Gastrocnemius medialis (tissue), 4 donors: ENCODE data around the gene PVALB. TPM values are rescaled to one million over a fixed set of nuclear protein-coding genes. Genes with fewer than 3 reads are reported as not detected.

Experiments used
- ATAC-seq, 2 donors: fragments of 150-250 bp; one replicate each; pipeline ENCODE4 v1.9.1; 2016
- DNase-seq, 2 donors: peaks; one replicate each; pipeline ENCODE4 v3.0.0-alpha.2; 2019
- H3K27ac ChIP-seq, 4 donors: fragments of 200-600 bp; sonication (generic); 1 replicate in 1 of 4; 2 replicates in 3 of 4; pipeline ENCODE4 v1.5.1; 2016 to 2018; ENCODE audit warnings: mild to moderate bottlenecking in 2 of 4, moderate library complexity in 1 of 4
- H3K27me3 ChIP-seq, 3 donors: fragments of 200-600 bp; sonication (generic) in 2 of 3; 1 replicate in 1 of 3; 2 replicates in 2 of 3; pipeline versions ENCODE4 v1.5.1 to v1.6.0; 2016 to 2019; ENCODE audit warnings: mild to moderate bottlenecking in 1 of 3, moderate library complexity in 1 of 3
- H3K36me3 ChIP-seq, 2 donors: fragments of 200-600 bp; sonication (generic) in 1 of 2; one replicate each; pipeline ENCODE4 v1.5.1; 2017 to 2018
- H3K4me1 ChIP-seq, 2 donors: fragments of 200-600 bp; sonication (generic) in 1 of 2; one replicate each; pipeline ENCODE4 v1.5.1; 2016 to 2017; ENCODE audit warnings: mild to moderate bottlenecking in 2 of 2
- H3K4me3 ChIP-seq, 4 donors: fragments of 200-600 bp; sonication (generic) in 3 of 4; 1 replicate in 1 of 4; 2 replicates in 3 of 4; pipeline ENCODE4 v1.5.1; 2016 to 2019; ENCODE audit warnings: mild to moderate bottlenecking in 2 of 4
- H3K9me3 ChIP-seq, 3 donors: fragments of 200-600 bp; sonication (generic) in 2 of 3; 1 replicate in 1 of 3; 2 replicates in 2 of 3; pipeline ENCODE4 v1.5.1; 2016 to 2019
- POLR2A ChIP-seq, 2 donors: fragments of 450-650 bp; IDR thresholded peaks; one replicate each; pipeline ENCODE4 v1.6.1; 2017; ENCODE audit warnings: antibody characterized with exemption in 2 of 2, mild to moderate bottlenecking in 2 of 2, moderate library complexity in 2 of 2
- in situ Hi-C, 4 donors: fragments of 200-750 bp; cut with MboI; loops; one replicate each; pipeline versions ENCODE4 v1.15.0 to v1.8.0; 2017; ENCODE audit warnings: low sequenced_read_pairs in 4 of 4
- intact Hi-C: fragments of 100-400 bp; cut with DNase I; formaldehyde crosslinking; loops from one replicate; pipeline ENCODE4 v1.15.1; 2023; ENCODE audit warnings: low total_unique reads
- total RNA-seq, 4 donors: library from RNA; depleted of rRNA; stranded (reverse); fragments of >200 nt; gene quantifications; one replicate each; pipeline versions ENCODE4 v1.1.0 to v1.2.3, GENCODE V29; 2016
- TF ChIP-seq, protein P1 (sequence below), 5 experiments: fragments of 450-650 bp in 3 of 5; fragments of 200-600 bp in 2 of 5; sonication (generic) in 2 of 5; IDR thresholded peaks in 4 of 5; conservative IDR thresholded peaks in 1 of 5; 1 replicate in 4 of 5; 2 replicates in 1 of 5; pipeline ENCODE4 v1.5.1; 2016 to 2019; ENCODE audit warnings: antibody characterized with exemption in 5 of 5, mild to moderate bottlenecking in 3 of 5, moderate library complexity in 3 of 5

PVALB gene
- total RNA-seq, 4 donors from 2014 or later = 1.2 to 4.1 TPM; not detected in 2

DNA sequence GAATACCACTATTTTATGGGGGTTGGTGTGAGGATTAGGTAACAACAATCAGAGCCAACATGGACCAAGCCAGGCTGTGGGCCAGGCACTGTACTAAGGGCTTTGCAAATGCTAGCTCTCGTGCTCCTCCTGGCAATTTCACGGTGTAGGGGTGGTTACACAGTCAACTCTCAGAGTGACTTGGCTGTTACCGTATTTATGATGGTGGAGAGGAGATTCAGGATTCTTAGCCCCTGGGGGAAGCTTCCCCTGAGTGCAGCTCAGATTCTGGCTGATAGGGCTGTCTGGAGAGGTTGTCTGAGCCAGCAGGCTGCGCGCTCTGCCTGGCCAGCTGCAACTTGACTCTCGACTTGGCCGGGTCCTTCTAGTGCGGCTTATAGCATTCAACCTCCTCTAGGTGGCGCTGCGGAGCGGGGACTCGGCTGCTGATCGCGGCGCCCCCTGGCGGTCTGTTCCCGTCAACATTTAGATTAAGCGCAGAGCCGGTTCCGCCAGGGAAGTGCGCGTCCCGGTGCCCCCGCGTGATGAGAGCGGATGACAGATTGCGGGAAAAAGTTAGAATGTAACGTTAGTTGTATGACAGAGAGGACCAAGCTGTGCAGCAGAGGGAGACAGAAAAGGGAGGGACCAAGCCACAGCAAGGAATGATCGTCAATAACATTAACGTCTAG lies 39.4 kb upstream of the PVALB start:
- no peak overlapping the region for H3K27ac ChIP-seq
- H3K4me1 ChIP-seq = peaks cover 8 to 24% of the 10 kb centered on the region in 2 donors
- intact Hi-C loops = loop anchor here (1.0 to 2.0 kb wide), 3 partner anchors 74 to 122 kb away; partner anchors contain the start of gene IFT27
- no peaks in the 10 kb centered on the region for H3K36me3 ChIP-seq
- no peaks in the 10 kb centered on the region for H3K9me3 ChIP-seq
- ATAC-seq = peak; percentile 89 to 96
- H3K4me3 ChIP-seq = peak overlapping the region in 1 of 4 donors; percentile 26
- in situ Hi-C loops = loop anchor here in 2 of 4 donors (10.0 kb wide), 2 partner anchors 71 to 119 kb away; no protein-coding TSS in a partner anchor
- peaks cover 0 to under 1% (median 0%) of the 10 kb centered on the region in 3 donors for H3K27me3 ChIP-seq
- TF ChIP-seq POLR2A (IDR thresholded peaks at IDR 0.05) = no peak
- TF ChIP-seq, protein P1, sequence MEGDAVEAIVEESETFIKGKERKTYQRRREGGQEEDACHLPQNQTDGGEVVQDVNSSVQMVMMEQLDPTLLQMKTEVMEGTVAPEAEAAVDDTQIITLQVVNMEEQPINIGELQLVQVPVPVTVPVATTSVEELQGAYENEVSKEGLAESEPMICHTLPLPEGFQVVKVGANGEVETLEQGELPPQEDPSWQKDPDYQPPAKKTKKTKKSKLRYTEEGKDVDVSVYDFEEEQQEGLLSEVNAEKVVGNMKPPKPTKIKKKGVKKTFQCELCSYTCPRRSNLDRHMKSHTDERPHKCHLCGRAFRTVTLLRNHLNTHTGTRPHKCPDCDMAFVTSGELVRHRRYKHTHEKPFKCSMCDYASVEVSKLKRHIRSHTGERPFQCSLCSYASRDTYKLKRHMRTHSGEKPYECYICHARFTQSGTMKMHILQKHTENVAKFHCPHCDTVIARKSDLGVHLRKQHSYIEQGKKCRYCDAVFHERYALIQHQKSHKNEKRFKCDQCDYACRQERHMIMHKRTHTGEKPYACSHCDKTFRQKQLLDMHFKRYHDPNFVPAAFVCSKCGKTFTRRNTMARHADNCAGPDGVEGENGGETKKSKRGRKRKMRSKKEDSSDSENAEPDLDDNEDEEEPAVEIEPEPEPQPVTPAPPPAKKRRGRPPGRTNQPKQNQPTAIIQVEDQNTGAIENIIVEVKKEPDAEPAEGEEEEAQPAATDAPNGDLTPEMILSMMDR (IDR thresholded peaks at IDR 0.05 in 4 of 5, conservative IDR thresholded peaks at IDR 0.05 in 1 of 5) = peak; percentile 97 to 100 (median 99)
- peak; percentile 79 to 81 for DNase-seq

DNA sequence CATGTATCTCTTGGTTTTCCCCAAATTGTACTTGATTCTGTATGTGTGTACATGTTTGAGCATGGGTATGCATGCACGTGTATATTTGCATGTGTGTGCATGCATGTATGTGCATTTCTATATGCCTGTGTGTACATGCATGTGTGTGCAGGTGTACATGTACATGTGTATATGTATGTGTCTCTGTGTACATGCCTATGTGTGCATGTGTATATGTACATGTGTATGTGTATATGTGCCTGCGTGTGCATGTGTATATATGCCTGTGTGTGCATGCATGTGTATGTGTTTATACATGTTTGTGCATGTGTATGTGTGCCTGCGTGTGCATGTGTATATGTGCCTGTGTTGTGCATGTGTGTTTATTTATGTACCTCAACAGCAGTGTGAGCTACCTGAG lies 38.6 kb upstream of the PVALB start:
- peaks cover 8 to 24% of the 10 kb centered on the region in 2 donors for H3K4me1 ChIP-seq
- H3K9me3 ChIP-seq = no peaks in the 10 kb centered on the region
- DNase-seq (no peak), ATAC-seq (no peak)
- H3K4me3 ChIP-seq = peak overlapping the region in 1 of 4 donors; percentile 26
- TF ChIP-seq POLR2A (IDR thresholded peaks at IDR 0.05) = no peak
- TF ChIP-seq, protein P1 (IDR thresholded peaks at IDR 0.05 in 4 of 5, conservative IDR thresholded peaks at IDR 0.05 in 1 of 5) = no peak
- intact Hi-C loops = no loop called here
- peaks cover 0 to 3% (median 3%) of the 10 kb centered on the region in 3 donors for H3K27me3 ChIP-seq
- in situ Hi-C loops = loop anchor here in 2 of 4 donors (10.0 kb wide), 2 partner anchors 71 to 119 kb away; no protein-coding TSS in a partner anchor
- no peak overlapping the region for H3K27ac ChIP-seq
- no peaks in the 10 kb centered on the region for H3K36me3 ChIP-seq

DNA sequence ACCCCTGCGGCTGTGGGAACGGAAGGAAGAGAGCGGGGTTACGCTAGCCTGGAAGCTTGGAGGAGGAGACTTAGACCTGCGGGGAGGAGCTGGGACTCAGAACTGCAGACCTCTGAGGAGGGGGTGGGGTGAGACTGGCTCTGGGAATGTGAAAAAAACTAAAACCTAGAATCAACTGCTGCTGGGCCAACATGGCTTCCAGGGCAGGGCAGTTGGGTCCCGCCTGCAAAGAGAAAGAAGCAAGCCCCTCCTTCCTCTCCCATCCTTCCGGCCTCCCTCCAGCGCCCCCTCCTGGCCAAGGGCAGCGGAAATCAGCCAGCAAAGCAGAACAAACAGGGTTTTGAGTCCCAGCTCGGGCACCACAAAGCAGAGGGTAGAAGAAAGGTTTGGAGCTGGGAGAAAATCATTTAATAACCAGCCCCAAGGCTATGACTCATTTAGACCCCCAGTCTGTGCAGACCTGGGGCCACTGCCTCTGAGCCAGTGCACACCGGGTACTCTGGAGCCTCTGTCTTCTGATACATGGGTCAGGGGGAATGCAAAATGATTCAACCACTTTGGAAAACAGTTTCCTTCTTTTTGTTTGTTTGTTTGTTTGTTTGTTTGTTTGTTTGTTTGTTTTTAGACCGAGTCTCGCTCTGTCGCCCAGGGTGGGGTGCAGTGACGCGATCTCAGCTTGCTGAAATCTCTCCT lies 36.7 kb upstream of the PVALB start:
- ATAC-seq (no peak), DNase-seq (peak; percentile 11 to 39)
- Histone ChIP-seq H3K4me1 (peaks cover 8 to 24% of the 10 kb centered on the region in 2 donors), H3K36me3 (no peaks in the 10 kb centered on the region), H3K27ac (no peak overlapping the region), H3K9me3 (no peaks in the 10 kb centered on the region), H3K27me3 (peaks cover 0 to 10% (median 7%) of the 10 kb centered on the region in 3 donors), H3K4me3 (no peak overlapping the region)
- TF ChIP-seq, protein P1 (IDR thresholded peaks at IDR 0.05 in 4 of 5, conservative IDR thresholded peaks at IDR 0.05 in 1 of 5) = peak in 3 of 5 experiments; percentile 25 to 37 (median 34)
- TF ChIP-seq POLR2A (IDR thresholded peaks at IDR 0.05) = no peak
- in situ Hi-C loops (loop anchor here in 2 of 4 donors (10.0 kb wide), 2 partner anchors 69 to 121 kb away; no protein-coding TSS in a partner anchor), intact Hi-C loops (no loop called here)

DNA sequence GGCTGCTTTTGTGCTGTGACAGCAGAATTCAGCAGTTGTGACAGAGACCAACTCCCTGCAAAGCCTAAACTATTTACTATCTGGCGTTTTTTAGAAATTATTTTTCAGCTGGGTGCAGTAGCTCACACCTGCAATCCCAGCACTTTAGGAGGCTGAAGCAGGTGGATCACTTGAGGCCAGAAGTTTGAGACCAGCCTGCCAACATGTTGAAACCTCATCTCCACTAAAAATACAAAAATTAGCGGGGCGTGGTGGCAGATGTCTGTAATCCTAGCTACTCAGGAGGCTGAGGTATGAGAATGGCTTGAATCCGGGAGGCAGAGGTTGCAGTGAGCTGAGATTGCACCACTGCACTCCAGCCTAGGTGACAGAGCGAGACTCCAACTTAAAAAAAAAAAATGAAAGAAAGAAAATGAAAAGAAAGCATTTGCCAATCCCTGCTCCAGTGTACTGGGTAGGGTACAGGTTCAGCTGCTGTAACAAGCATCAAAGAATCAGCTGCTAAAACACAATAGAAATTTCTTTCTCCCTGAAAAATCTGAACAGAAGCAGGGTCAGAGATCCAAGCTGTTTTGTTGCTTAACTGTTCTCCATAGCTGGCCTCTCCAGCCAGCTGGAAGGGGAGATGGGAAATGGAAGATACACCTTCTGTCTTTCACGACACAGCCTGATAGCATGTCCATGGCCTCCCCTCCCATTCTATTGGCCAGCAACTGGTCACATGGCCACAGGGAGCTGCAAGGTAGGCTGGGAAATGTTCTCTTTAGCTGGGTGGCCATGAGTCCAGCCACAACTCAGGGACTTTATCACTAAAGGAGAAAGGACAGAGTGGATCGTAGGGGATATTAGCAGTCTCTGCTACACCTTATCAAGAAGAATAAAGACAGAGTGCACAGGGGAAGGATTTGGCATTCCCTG lies 35.5 kb upstream of the PVALB start:
- DNase-seq (no peak), ATAC-seq (no peak)
- in situ Hi-C loops (loop anchor here in 2 of 4 donors (10.0 kb wide), 2 partner anchors 68 to 122 kb away; no protein-coding TSS in a partner anchor), intact Hi-C loops (no loop called here)
- TF ChIP-seq, protein P1 (IDR thresholded peaks at IDR 0.05 in 4 of 5, conservative IDR thresholded peaks at IDR 0.05 in 1 of 5) = no peak
- TF ChIP-seq POLR2A (IDR thresholded peaks at IDR 0.05) = no peak
- Histone ChIP-seq H3K4me1 (peaks cover 8 to 22% of the 10 kb centered on the region in 2 donors), H3K27ac (no peak overlapping the region), H3K36me3 (no peaks in the 10 kb centered on the region), H3K27me3 (peaks cover 0 to 13% (median 10%) of the 10 kb centered on the region in 3 donors), H3K9me3 (no peaks in the 10 kb centered on the region), H3K4me3 (no peak overlapping the region)
